Activated CD4-positive, alpha-beta memory T cell treated with anti-CD3 and anti-CD28 coated beads for 36 hours (primary cell): Measurements from ENCODE around the gene NOLC1. TPM values are rescaled to one million over a fixed set of nuclear protein-coding genes. Genes with fewer than 3 reads are reported as not detected.

Experiments used
- CTCF ChIA-PET: fragments of 350-600 bp; sonication (Branson Sonifier 250); formaldehyde crosslinking; loops from one replicate; lab custom pipeline; 2021; ENCODE audit warnings: antibody characterized with exemption, inconsistent platforms; lab: Charles Lee
- POLR2A ChIA-PET: fragments of 350-600 bp; sonication (Branson Sonifier 250); formaldehyde crosslinking; loops from one replicate; lab custom pipeline; 2021; ENCODE audit warnings: antibody characterized with exemption; lab: Charles Lee
- DNase-seq: peaks from one replicate; pipeline ENCODE4 v3.0.0-alpha.2; 2020
- H3K27ac Mint-ChIP-seq: one replicate; pipeline ENCODE4 v1.8.0; 2021; ENCODE audit warnings: mixed read lengths
- H3K27me3 Mint-ChIP-seq: one replicate; pipeline ENCODE4 v1.8.0; 2021; ENCODE audit warnings: mixed read lengths
- H3K36me3 Mint-ChIP-seq: one replicate; pipeline ENCODE4 v1.8.0; 2021; ENCODE audit warnings: mixed read lengths
- H3K4me1 Mint-ChIP-seq: one replicate; pipeline ENCODE4 v1.8.0; 2021; ENCODE audit warnings: low read depth, mixed read lengths
- H3K4me3 Mint-ChIP-seq: one replicate; pipeline ENCODE4 v1.8.0; 2021; ENCODE audit warnings: mild to moderate bottlenecking, mixed read lengths
- H3K9me3 Mint-ChIP-seq: one replicate; pipeline ENCODE4 v1.8.0; 2021; ENCODE audit warnings: mixed read lengths
- intact Hi-C: fragments of 100-400 bp; cut with micrococcal nuclease; formaldehyde crosslinking; loops from one replicate; pipeline ENCODE4 v1.15.1; 2023
- total RNA-seq, 2 experiments: library from RNA; stranded (reverse); gene quantifications; one replicate each; pipeline ENCODE4 v1.2.3, GENCODE V29; 2021

NOLC1 gene
- total RNA-seq, 2 experiments from 2014 or later = 165 to 168 TPM

- CTCF ChIA-PET = no interaction called here
Observed at GRCh38 chr10:102140913-102141540, 11.2 kb upstream of the NOLC1 start.

GRCh38 chr10:102141583-102142107 lies 10.5 kb upstream of the NOLC1 start:
- no peak overlapping the region for H3K27ac Mint-ChIP-seq
- H3K27me3 Mint-ChIP-seq = no peaks in the 10 kb centered on the region
- intact Hi-C loops = no loop called here
- H3K4me1 Mint-ChIP-seq = peaks cover 12% of the 10 kb centered on the region
- CTCF ChIA-PET = no interaction called here
- H3K9me3 Mint-ChIP-seq = no peaks in the 10 kb centered on the region
- POLR2A ChIA-PET = interaction anchor here (0.8 kb wide), 1 partner anchor 9 kb away, joined by 3 read pairs; no protein-coding TSS in a partner anchor
- no peak for DNase-seq
- H3K4me3 Mint-ChIP-seq = no peak overlapping the region
- H3K36me3 Mint-ChIP-seq = peaks cover 60% of the 10 kb centered on the region

More at GRCh38 chr10:102140913-102141540, 11.2 kb upstream of the NOLC1 start:
- Mint-ChIP-seq H3K36me3 (peaks cover 57% of the 10 kb centered on the region), H3K4me3 (no peak overlapping the region), H3K9me3 (no peaks in the 10 kb centered on the region), H3K27ac (no peak overlapping the region), H3K4me1 (peaks cover 16% of the 10 kb centered on the region), H3K27me3 (no peaks in the 10 kb centered on the region)
- POLR2A ChIA-PET = interaction anchor here (0.5 to 0.8 kb wide), 2 partner anchors 10 to 92 kb away, joined by 3 read pairs; no protein-coding TSS in a partner anchor
- intact Hi-C loops = no loop called here
- DNase-seq = no peak

- Mint-ChIP-seq H3K4me1 (peaks cover 19% of the 10 kb centered on the region), H3K36me3 (peaks cover 66% of the 10 kb centered on the region), H3K4me3 (no peak overlapping the region), H3K9me3 (no peaks in the 10 kb centered on the region), H3K27me3 (no peaks in the 10 kb centered on the region), H3K27ac (peak overlapping the region; percentile 63)
- intact Hi-C loops = no loop called here
- ChIA-PET POLR2A (interaction anchor here (1.1 to 2.5 kb wide), 3 partner anchors 9 to 14 kb away, joined by 3 to 8 read pairs (median 5); partner anchors contain the start of gene PPRC1), CTCF (no interaction called here)
- no peak for DNase-seq
Observed at GRCh38 chr10:102146971-102147428, 5.2 kb upstream of the NOLC1 start.

GRCh38 chr10:102147561-102147960 lies 4.6 kb upstream of the NOLC1 start:
- H3K9me3 Mint-ChIP-seq = no peaks in the 10 kb centered on the region
- ChIA-PET POLR2A (interaction anchor here (1.1 to 2.5 kb wide), 3 partner anchors 10 to 15 kb away, joined by 3 to 8 read pairs (median 5); partner anchors contain the start of gene PPRC1), CTCF (interaction anchor here (1.6 to 1.7 kb wide), 2 partner anchors 82 to 252 kb away, joined by 3 to 7 read pairs; no protein-coding TSS in a partner anchor)
- peaks cover 68% of the 10 kb centered on the region for H3K36me3 Mint-ChIP-seq
- H3K27ac Mint-ChIP-seq = peak overlapping the region; percentile 63
- no peak for DNase-seq
- H3K27me3 Mint-ChIP-seq = no peaks in the 10 kb centered on the region
- peaks cover 19% of the 10 kb centered on the region for H3K4me1 Mint-ChIP-seq
- H3K4me3 Mint-ChIP-seq = no peak overlapping the region
- intact Hi-C loops = no loop called here

GRCh38 chr10:102148275-102148674 lies 3.9 kb upstream of the NOLC1 start:
- H3K4me1 Mint-ChIP-seq = peaks cover 23% of the 10 kb centered on the region
- peaks cover 70% of the 10 kb centered on the region for H3K36me3 Mint-ChIP-seq
- CTCF ChIA-PET = interaction anchor here (0.6 to 1.7 kb wide), 3 partner anchors 16 to 251 kb away, joined by 3 to 7 read pairs (median 4); partner anchors contain the start of gene PPRC1
- no peak overlapping the region for H3K27ac Mint-ChIP-seq
- DNase-seq = no peak
- H3K27me3 Mint-ChIP-seq = no peaks in the 10 kb centered on the region
- no peak overlapping the region for H3K4me3 Mint-ChIP-seq
- intact Hi-C loops = no loop called here
- H3K9me3 Mint-ChIP-seq = no peaks in the 10 kb centered on the region
- POLR2A ChIA-PET = no interaction called here

GRCh38 chr10:102150970-102151773 lies 1.0 kb upstream of the NOLC1 start:
- ChIA-PET CTCF (interaction anchor here (1.1 to 2.4 kb wide), 4 partner anchors 18 to 80 kb away, joined by 4 to 10 read pairs (median 6); partner anchors contain the start of gene PPRC1), POLR2A (interaction anchor here (0.9 to 2.8 kb wide), 11 partner anchors 9 to 333 kb away, joined by 3 to 21 read pairs (median 6); partner anchors contain the start of genes CUEDC2, NFKB2, OGA and PPRC1)
- Mint-ChIP-seq H3K36me3 (peaks cover 74% of the 10 kb centered on the region), H3K4me3 (peak overlapping the region; percentile 74), H3K27me3 (no peaks in the 10 kb centered on the region), H3K4me1 (peaks cover 48% of the 10 kb centered on the region), H3K9me3 (no peaks in the 10 kb centered on the region), H3K27ac (peak overlapping the region; percentile 98)
- DNase-seq = peak; percentile 18
- intact Hi-C loops = loop anchor here (5.0 kb wide), 1 partner anchor 271 kb away; the partner anchor contains the start of gene FBXL15

GRCh38 chr10:102152545-102152890 lies 329 bp downstream of the NOLC1 start:
- H3K36me3 Mint-ChIP-seq = peaks cover 78% of the 10 kb centered on the region
- DNase-seq = peak; percentile 65

DNA sequence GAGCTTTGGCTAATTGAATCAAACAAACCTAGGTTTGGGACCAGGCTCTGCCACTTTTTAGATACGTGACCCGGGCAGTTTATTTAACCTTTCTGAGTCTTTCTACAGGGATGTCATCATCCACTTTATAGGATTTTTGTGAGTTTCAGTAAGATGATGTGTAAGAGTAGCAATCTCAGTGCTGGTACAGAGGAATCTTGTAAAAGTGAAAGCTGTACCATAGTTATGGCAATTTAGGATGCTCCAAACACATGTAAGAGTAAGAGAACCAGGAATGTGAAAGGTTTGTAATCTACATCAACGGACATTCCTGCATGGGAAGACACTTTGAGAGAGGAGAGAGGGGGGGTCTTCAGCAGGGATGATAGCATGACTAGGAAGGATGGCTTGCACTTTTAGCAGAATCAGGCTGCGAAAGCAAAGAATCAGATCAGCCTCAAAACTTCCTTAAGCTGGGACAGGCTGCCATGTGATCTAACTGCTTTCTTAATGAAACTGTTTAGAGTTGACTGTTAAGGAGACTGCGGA lies 968 bp downstream of the NOLC1 start:
- ChIA-PET CTCF (interaction anchor here (1.4 to 2.4 kb wide), 3 partner anchors 21 to 240 kb away, joined by 5 to 10 read pairs (median 8); partner anchors contain the start of gene PPRC1), POLR2A (interaction anchor here (0.7 to 2.7 kb wide), 5 partner anchors 15 to 335 kb away, joined by 3 to 21 read pairs (median 5); partner anchors contain the start of genes NFKB2 and OGA)
- no peaks in the 10 kb centered on the region for H3K9me3 Mint-ChIP-seq
- H3K27ac Mint-ChIP-seq = peak overlapping the region; percentile 98
- H3K36me3 Mint-ChIP-seq = peaks cover 79% of the 10 kb centered on the region
- intact Hi-C loops = loop anchor here (2.0 to 5.0 kb wide), 6 partner anchors 88 to 490 kb away; partner anchors contain the start of genes ARMH3, FBXL15, HPS6 and OGA
- H3K4me1 Mint-ChIP-seq = peaks cover 60% of the 10 kb centered on the region
- peak overlapping the region; percentile 96 for H3K4me3 Mint-ChIP-seq
- no peak for DNase-seq
- no peaks in the 10 kb centered on the region for H3K27me3 Mint-ChIP-seq

More at GRCh38 chr10:102152545-102152890, 329 bp downstream of the NOLC1 start:
- intact Hi-C loops = loop anchor here (1.0 to 5.0 kb wide), 11 partner anchors 20 to 490 kb away; partner anchors contain the start of genes ACTR1A, ARMH3, FBXL15 and HPS6
- peak overlapping the region; percentile 98 for H3K27ac Mint-ChIP-seq
- H3K9me3 Mint-ChIP-seq = no peaks in the 10 kb centered on the region
- H3K27me3 Mint-ChIP-seq = no peaks in the 10 kb centered on the region
- ChIA-PET POLR2A (interaction anchor here (1.0 to 2.8 kb wide), 10 partner anchors 8 to 334 kb away, joined by 3 to 21 read pairs (median 6); partner anchors contain the start of genes CUEDC2, NFKB2, OGA and PPRC1), CTCF (interaction anchor here (0.7 to 2.4 kb wide), 4 partner anchors 20 to 246 kb away, joined by 3 to 10 read pairs (median 6); partner anchors contain the start of gene PPRC1)
- H3K4me1 Mint-ChIP-seq = peaks cover 59% of the 10 kb centered on the region
- peak overlapping the region; percentile 96 for H3K4me3 Mint-ChIP-seq

GRCh38 chr10:102154466-102155116 lies 2.4 kb downstream of the NOLC1 start:
- Mint-ChIP-seq H3K4me1 (peaks cover 63% of the 10 kb centered on the region), H3K36me3 (peaks cover 81% of the 10 kb centered on the region), H3K27ac (peak overlapping the region; percentile 56), H3K27me3 (no peaks in the 10 kb centered on the region), H3K4me3 (peak overlapping the region; percentile 62), H3K9me3 (no peaks in the 10 kb centered on the region)
- DNase-seq = no peak
- intact Hi-C loops = loop anchor here (5.0 kb wide), 1 partner anchor 268 kb away; the partner anchor contains the start of gene FBXL15
- ChIA-PET CTCF (interaction anchor here (0.6 to 1.9 kb wide), 5 partner anchors 15 to 239 kb away, joined by 3 to 12 read pairs (median 5); partner anchors contain the start of gene PPRC1), POLR2A (interaction anchor here (1.1 kb wide), 1 partner anchor 20 kb away, joined by 3 read pairs; no protein-coding TSS in a partner anchor)

DNA sequence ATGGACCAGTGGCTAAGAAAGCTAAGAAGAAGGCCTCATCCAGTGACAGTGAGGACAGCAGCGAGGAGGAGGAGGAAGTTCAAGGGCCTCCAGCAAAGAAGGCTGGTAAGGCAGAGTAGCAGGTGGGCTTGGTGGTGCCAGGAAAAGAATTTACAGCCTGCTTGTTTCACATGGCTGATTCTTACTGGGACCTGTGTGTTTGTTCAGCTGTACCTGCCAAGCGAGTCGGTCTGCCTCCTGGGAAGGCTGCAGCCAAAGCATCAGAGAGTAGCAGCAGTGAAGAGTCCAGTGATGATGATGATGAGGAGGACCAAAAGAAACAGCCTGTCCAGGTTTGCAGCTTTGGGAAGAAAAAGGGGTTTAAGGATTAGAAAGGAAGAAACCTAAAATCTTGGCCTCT lies 5.0 kb downstream of the NOLC1 start:
- intact Hi-C loops = no loop called here
- Mint-ChIP-seq H3K36me3 (peaks cover 89% of the 10 kb centered on the region), H3K4me3 (no peak overlapping the region), H3K4me1 (peaks cover 44% of the 10 kb centered on the region), H3K27me3 (no peaks in the 10 kb centered on the region), H3K27ac (no peak overlapping the region), H3K9me3 (no peaks in the 10 kb centered on the region)
- POLR2A ChIA-PET = no interaction called here
- CTCF ChIA-PET = interaction anchor here (1.0 to 2.3 kb wide), 6 partner anchors 11 to 202 kb away, joined by 3 to 12 read pairs (median 5); no protein-coding TSS in a partner anchor
- DNase-seq = no peak
